Effector memory CD4-positive, alpha-beta T cell (primary cell): ENCODE measurements around the gene BIN1.

ENCODE experiments used
- DNase-seq, 3 donors: peaks; one replicate each; pipeline ENCODE4 v3.0.0-alpha.2; 2020
- H3K27ac ChIP-seq: 2 replicates; pipeline ENCODE4 v1.7.0; 2013; ENCODE audit warnings: mild to moderate bottlenecking, low read length, moderate library complexity; ENCODE audit not compliant: insufficient read depth, poor library complexity, severe bottlenecking
- H3K27me3 ChIP-seq: replicated peaks from 2 replicates; pipeline ENCODE4 v1.7.0; 2013; ENCODE audit warnings: mild to moderate bottlenecking, low read length; ENCODE audit not compliant: insufficient read depth, control insufficient read depth, poor library complexity, severe bottlenecking
- H3K36me3 ChIP-seq: 2 replicates; pipeline ENCODE4 v1.7.0; 2013; ENCODE audit warnings: mild to moderate bottlenecking, low read length, moderate library complexity; ENCODE audit not compliant: control insufficient read depth, insufficient read depth
- H3K4me1 ChIP-seq: 2 replicates; pipeline ENCODE4 v1.7.0; 2013; ENCODE audit warnings: low read length, mild to moderate bottlenecking; ENCODE audit not compliant: control insufficient read depth, insufficient read depth, poor library complexity, severe bottlenecking
- H3K4me3 ChIP-seq: 2 replicates; pipeline ENCODE4 v1.7.0; 2013; ENCODE audit warnings: low read length, low read depth, mild to moderate bottlenecking; ENCODE audit not compliant: insufficient read depth, poor library complexity, severe bottlenecking
- H3K9me3 ChIP-seq: 2 replicates; pipeline ENCODE4 v1.7.0; 2013; ENCODE audit warnings: mild to moderate bottlenecking, low read length, moderate library complexity; ENCODE audit not compliant: control insufficient read depth

BIN1 gene

GRCh38 chr2:127015106-127015910 is 91.6 kb downstream of the BIN1 start:
- no peak overlapping the region for H3K27ac ChIP-seq
- no peak overlapping the region for H3K4me3 ChIP-seq
- DNase-seq, result no peak
- no peaks in the 10 kb centered on the region for H3K36me3 ChIP-seq
- H3K27me3 ChIP-seq, result no peaks in the 10 kb centered on the region
- no peaks in the 10 kb centered on the region for H3K9me3 ChIP-seq
- H3K4me1 ChIP-seq, result no peaks in the 10 kb centered on the region

GRCh38 chr2:127014630-127015029 is 92.3 kb downstream of the BIN1 start:
- no peaks in the 10 kb centered on the region for H3K4me1 ChIP-seq
- H3K27me3 ChIP-seq, result no peaks in the 10 kb centered on the region
- H3K4me3 ChIP-seq, result no peak overlapping the region
- no peaks in the 10 kb centered on the region for H3K9me3 ChIP-seq
- no peaks in the 10 kb centered on the region for H3K36me3 ChIP-seq
- no peak overlapping the region for H3K27ac ChIP-seq
- DNase-seq, result no peak

GRCh38 chr2:127014224-127014623 is 92.7 kb downstream of the BIN1 start:
- no peaks in the 10 kb centered on the region for H3K36me3 ChIP-seq
- H3K27ac ChIP-seq, result no peak overlapping the region
- no peaks in the 10 kb centered on the region for H3K9me3 ChIP-seq
- H3K4me1 ChIP-seq, result no peaks in the 10 kb centered on the region
- H3K27me3 ChIP-seq, result no peaks in the 10 kb centered on the region
- DNase-seq, result no peak
- no peak overlapping the region for H3K4me3 ChIP-seq

GRCh38 chr2:127012868-127013267 is 94.1 kb downstream of the BIN1 start:
- Histone ChIP-seq H3K27ac (no peak overlapping the region), H3K4me3 (no peak overlapping the region), H3K27me3 (no peaks in the 10 kb centered on the region), H3K4me1 (no peaks in the 10 kb centered on the region), H3K9me3 (no peaks in the 10 kb centered on the region), H3K36me3 (no peaks in the 10 kb centered on the region)
- no peak for DNase-seq

- Histone ChIP-seq H3K4me1 (no peaks in the 10 kb centered on the region), H3K27ac (no peak overlapping the region), H3K27me3 (no peaks in the 10 kb centered on the region), H3K36me3 (no peaks in the 10 kb centered on the region), H3K9me3 (no peaks in the 10 kb centered on the region), H3K4me3 (no peak overlapping the region)
- no peak for DNase-seq
These were observed 94.7 kb downstream of the BIN1 start for GRCh38 chr2:127012215-127012614.

GRCh38 chr2:127011796-127012195 is 95.2 kb downstream of the BIN1 start:
- Histone ChIP-seq H3K27me3 (no peaks in the 10 kb centered on the region), H3K4me1 (no peaks in the 10 kb centered on the region), H3K4me3 (no peak overlapping the region), H3K36me3 (no peaks in the 10 kb centered on the region), H3K27ac (no peak overlapping the region), H3K9me3 (no peaks in the 10 kb centered on the region)
- no peak for DNase-seq

GRCh38 chr2:127011231-127011661 is 95.7 kb downstream of the BIN1 start:
- no peak for DNase-seq
- Histone ChIP-seq H3K4me1 (no peaks in the 10 kb centered on the region), H3K27ac (no peak overlapping the region), H3K9me3 (no peaks in the 10 kb centered on the region), H3K36me3 (no peaks in the 10 kb centered on the region), H3K27me3 (no peaks in the 10 kb centered on the region), H3K4me3 (no peak overlapping the region)

GRCh38 chr2:127008265-127009015 is 98.5 kb downstream of the BIN1 start:
- Histone ChIP-seq H3K36me3 (no peaks in the 10 kb centered on the region), H3K4me1 (no peaks in the 10 kb centered on the region), H3K9me3 (no peaks in the 10 kb centered on the region), H3K4me3 (no peak overlapping the region), H3K27ac (no peak overlapping the region), H3K27me3 (no peaks in the 10 kb centered on the region)
- DNase-seq, result no peak

GRCh38 chr2:127007652-127008051 is 99.3 kb downstream of the BIN1 start:
- Histone ChIP-seq H3K36me3 (no peaks in the 10 kb centered on the region), H3K4me3 (no peak overlapping the region), H3K27ac (no peak overlapping the region)

GRCh38 chr2:127006962-127007361 is 100.0 kb downstream of the BIN1 start:
- no peaks in the 10 kb centered on the region for H3K4me1 ChIP-seq
- no peak overlapping the region for H3K4me3 ChIP-seq
- no peak overlapping the region for H3K27ac ChIP-seq

More at GRCh38 chr2:127007652-127008051, 99.3 kb downstream of the BIN1 start:
- no peak for DNase-seq
- Histone ChIP-seq H3K4me1 (no peaks in the 10 kb centered on the region), H3K27me3 (no peaks in the 10 kb centered on the region), H3K9me3 (no peaks in the 10 kb centered on the region)

More at GRCh38 chr2:127006962-127007361, 100.0 kb downstream of the BIN1 start:
- Histone ChIP-seq H3K9me3 (no peaks in the 10 kb centered on the region), H3K27me3 (no peaks in the 10 kb centered on the region), H3K36me3 (no peaks in the 10 kb centered on the region)
- DNase-seq, result no peak
